ENCODE data around the gene IRF3.

DNA sequence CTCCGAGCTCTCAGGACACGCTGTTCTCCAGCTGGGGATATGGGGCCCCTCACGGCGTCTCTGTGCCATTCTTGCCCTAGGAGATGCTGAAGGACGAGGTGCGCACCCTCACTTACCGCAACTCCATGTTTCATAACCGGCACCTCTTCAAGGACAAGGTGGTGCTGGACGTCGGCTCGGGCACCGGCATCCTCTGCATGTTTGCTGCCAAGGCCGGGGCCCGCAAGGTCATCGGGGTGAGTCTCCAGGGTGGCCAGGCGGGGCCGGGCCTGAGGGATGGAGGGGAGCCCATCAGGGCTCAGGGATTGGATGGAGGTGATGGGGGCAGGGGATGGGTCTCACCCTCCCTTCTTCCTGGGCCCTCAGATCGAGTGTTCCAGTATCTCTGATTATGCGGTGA, 16.2 kb upstream of the IRF3 start:
- TF ChIP-seq, protein P1, sequence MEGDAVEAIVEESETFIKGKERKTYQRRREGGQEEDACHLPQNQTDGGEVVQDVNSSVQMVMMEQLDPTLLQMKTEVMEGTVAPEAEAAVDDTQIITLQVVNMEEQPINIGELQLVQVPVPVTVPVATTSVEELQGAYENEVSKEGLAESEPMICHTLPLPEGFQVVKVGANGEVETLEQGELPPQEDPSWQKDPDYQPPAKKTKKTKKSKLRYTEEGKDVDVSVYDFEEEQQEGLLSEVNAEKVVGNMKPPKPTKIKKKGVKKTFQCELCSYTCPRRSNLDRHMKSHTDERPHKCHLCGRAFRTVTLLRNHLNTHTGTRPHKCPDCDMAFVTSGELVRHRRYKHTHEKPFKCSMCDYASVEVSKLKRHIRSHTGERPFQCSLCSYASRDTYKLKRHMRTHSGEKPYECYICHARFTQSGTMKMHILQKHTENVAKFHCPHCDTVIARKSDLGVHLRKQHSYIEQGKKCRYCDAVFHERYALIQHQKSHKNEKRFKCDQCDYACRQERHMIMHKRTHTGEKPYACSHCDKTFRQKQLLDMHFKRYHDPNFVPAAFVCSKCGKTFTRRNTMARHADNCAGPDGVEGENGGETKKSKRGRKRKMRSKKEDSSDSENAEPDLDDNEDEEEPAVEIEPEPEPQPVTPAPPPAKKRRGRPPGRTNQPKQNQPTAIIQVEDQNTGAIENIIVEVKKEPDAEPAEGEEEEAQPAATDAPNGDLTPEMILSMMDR (conservative IDR thresholded peaks at IDR 0.05) = no peak
- TF ChIP-seq EZH2 (IDR thresholded peaks at IDR 0.05; ENCODE audit: low read depth) = no peak
